Measurements from ENCODE around the gene TENM4. TPM values are rescaled to one million over a fixed set of nuclear protein-coding genes. Genes with fewer than 3 reads are reported as not detected.

TENM4 gene
- polyA plus RNA-seq, 3 donors = 0.31 to 1.7 TPM; not detected in 1

DNA sequence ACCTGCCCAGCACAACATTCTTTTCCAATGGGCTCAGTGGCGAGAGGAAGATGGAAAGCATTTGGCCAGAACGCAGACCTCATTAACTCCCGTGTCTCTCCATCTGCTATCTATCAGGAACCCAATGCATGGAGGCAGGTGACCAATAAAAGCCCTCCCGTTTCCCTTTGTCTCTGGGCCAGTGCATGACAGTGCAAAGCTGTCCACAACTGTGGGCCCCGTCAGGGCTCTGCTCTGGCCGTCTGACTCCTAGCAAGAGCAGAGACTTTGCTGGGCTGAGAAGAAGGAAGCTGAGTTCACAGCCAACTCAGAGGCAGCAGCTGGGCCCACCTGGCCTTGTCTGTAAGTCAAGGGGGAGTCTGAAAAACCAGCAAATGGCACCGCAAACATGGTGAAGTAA, 177.8 kb downstream of the TENM4 start:
- H3K36me3 ChIP-seq (replicated peaks in 1 of 2; ENCODE audit: control insufficient read depth in 1 of 2, insufficient read depth in 2 of 2, low read length in 2 of 2) = no peaks in the 10 kb centered on the region
- peaks cover 0 to 2% (median 0%) of the 10 kb centered on the region in 3 donors for H3K27me3 Mint-ChIP-seq (ENCODE audit: low read depth in 3 of 3)
- no peaks in the 10 kb centered on the region for H3K4me1 Mint-ChIP-seq
- H4K20me1 ChIP-seq (ENCODE audit: insufficient read depth, low read length) = no peaks in the 10 kb centered on the region
- no peaks in the 10 kb centered on the region for H3K4me1 ChIP-seq (ENCODE audit: control insufficient read depth in 1 of 2, insufficient read depth in 2 of 2, low read length in 2 of 2)
- H3K4me3 Mint-ChIP-seq = no peak overlapping the region
- H3K27me3 ChIP-seq (ENCODE audit: control insufficient read depth in 2 of 2, insufficient read depth in 2 of 2, low read length in 2 of 2) = peaks cover 0 to 4% of the 10 kb centered on the region in 2 donors
- no peak overlapping the region for H2AFZ ChIP-seq (ENCODE audit: insufficient read depth, low read depth, low read length, poor library complexity, severe bottlenecking)
- 46% methylated on average over 4 of the region's 7 CpGs for WGBS (ENCODE audit: insufficient coverage)
- no peaks in the 10 kb centered on the region for H3K79me2 ChIP-seq (ENCODE audit: insufficient read depth, low read length)
- peaks cover 0 to 3% (median 0%) of the 10 kb centered on the region in 7 donors for H3K9me3 Mint-ChIP-seq
- H3K4me2 ChIP-seq (replicated peaks; ENCODE audit: extremely low read depth, low read length, poor library complexity, severe bottlenecking) = no peak overlapping the region
- H3K9me3 ChIP-seq (replicated peaks in 1 of 2; ENCODE audit: control insufficient read depth in 1 of 2, insufficient read depth in 1 of 2, low read length in 2 of 2) = no peaks in the 10 kb centered on the region
- no peak overlapping the region for H3K27ac Mint-ChIP-seq
- no peak overlapping the region for H3K27ac ChIP-seq (ENCODE audit: low read depth in 1 of 2, low read length in 2 of 2)
- TF ChIP-seq, protein P1, sequence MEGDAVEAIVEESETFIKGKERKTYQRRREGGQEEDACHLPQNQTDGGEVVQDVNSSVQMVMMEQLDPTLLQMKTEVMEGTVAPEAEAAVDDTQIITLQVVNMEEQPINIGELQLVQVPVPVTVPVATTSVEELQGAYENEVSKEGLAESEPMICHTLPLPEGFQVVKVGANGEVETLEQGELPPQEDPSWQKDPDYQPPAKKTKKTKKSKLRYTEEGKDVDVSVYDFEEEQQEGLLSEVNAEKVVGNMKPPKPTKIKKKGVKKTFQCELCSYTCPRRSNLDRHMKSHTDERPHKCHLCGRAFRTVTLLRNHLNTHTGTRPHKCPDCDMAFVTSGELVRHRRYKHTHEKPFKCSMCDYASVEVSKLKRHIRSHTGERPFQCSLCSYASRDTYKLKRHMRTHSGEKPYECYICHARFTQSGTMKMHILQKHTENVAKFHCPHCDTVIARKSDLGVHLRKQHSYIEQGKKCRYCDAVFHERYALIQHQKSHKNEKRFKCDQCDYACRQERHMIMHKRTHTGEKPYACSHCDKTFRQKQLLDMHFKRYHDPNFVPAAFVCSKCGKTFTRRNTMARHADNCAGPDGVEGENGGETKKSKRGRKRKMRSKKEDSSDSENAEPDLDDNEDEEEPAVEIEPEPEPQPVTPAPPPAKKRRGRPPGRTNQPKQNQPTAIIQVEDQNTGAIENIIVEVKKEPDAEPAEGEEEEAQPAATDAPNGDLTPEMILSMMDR (IDR thresholded peaks at IDR 0.05) = no peak
- H3K9ac ChIP-seq (ENCODE audit: insufficient read depth, low read length, poor library complexity, severe bottlenecking) = no peak overlapping the region
- H3K4me3 ChIP-seq (replicated peaks in 1 of 3; ENCODE audit: low read depth in 2 of 3, low read length in 3 of 3) = no peak overlapping the region
- no peak for DNase-seq
- intact Hi-C loops (cut with micrococcal nuclease) = no loop called here
- H3K36me3 Mint-ChIP-seq = no peaks in the 10 kb centered on the region

DNA sequence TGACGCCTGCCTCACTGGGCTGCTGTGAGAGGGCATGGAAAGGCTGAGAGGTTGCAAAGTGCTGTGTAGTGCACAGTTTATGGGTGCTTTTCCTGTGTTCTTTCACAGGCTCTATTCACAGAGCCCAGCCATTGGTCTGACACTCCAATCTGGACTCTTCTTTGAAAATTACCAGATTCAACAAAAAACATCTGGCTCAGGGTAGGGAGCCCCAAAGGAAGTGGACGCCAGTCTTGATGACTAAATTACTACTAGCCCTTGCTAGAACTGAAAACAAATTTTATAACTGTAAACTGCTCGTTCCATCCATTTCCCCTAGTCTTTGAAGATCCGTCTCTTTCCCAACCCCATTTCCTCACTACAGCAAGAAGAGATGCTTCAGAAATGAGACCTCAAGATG, 178.6 kb downstream of the TENM4 start:
- 83% methylated on average over 1 of the region's 4 CpGs for WGBS (ENCODE audit: insufficient coverage)
- Histone ChIP-seq H2AFZ (ENCODE audit: insufficient read depth, low read depth, low read length, poor library complexity, severe bottlenecking) (no peak overlapping the region), H3K4me1 (ENCODE audit: control insufficient read depth in 1 of 2, insufficient read depth in 2 of 2, low read length in 2 of 2) (no peaks in the 10 kb centered on the region), H3K36me3 (replicated peaks in 1 of 2; ENCODE audit: control insufficient read depth in 1 of 2, insufficient read depth in 2 of 2, low read length in 2 of 2) (no peaks in the 10 kb centered on the region), H3K79me2 (ENCODE audit: insufficient read depth, low read length) (no peaks in the 10 kb centered on the region), H3K27ac (ENCODE audit: low read depth in 1 of 2, low read length in 2 of 2) (no peak overlapping the region), H3K9me3 (replicated peaks in 1 of 2; ENCODE audit: control insufficient read depth in 1 of 2, insufficient read depth in 1 of 2, low read length in 2 of 2) (no peaks in the 10 kb centered on the region), H3K27me3 (ENCODE audit: control insufficient read depth in 2 of 2, insufficient read depth in 2 of 2, low read length in 2 of 2) (no peaks in the 10 kb centered on the region), H3K4me2 (replicated peaks; ENCODE audit: extremely low read depth, low read length, poor library complexity, severe bottlenecking) (no peak overlapping the region), H3K9ac (ENCODE audit: insufficient read depth, low read length, poor library complexity, severe bottlenecking) (no peak overlapping the region), H3K4me3 (replicated peaks in 1 of 3; ENCODE audit: low read depth in 2 of 3, low read length in 3 of 3) (no peak overlapping the region), H4K20me1 (ENCODE audit: insufficient read depth, low read length) (no peaks in the 10 kb centered on the region)
- TF ChIP-seq, protein P1 (IDR thresholded peaks at IDR 0.05) = no peak
- Mint-ChIP-seq H3K4me1 (no peaks in the 10 kb centered on the region), H3K36me3 (no peaks in the 10 kb centered on the region), H3K9me3 (peaks cover 0 to 3% (median 0%) of the 10 kb centered on the region in 7 donors), H3K27me3 (ENCODE audit: low read depth in 3 of 3) (no peaks in the 10 kb centered on the region), H3K27ac (no peak overlapping the region), H3K4me3 (no peak overlapping the region)
- intact Hi-C loops (cut with micrococcal nuclease) = no loop called here
- no peak for DNase-seq

Data from CD14-positive monocyte (primary cell).